Right kidney (tissue), 1 donor: ENCODE results near the gene APOA5.
"Not testable (repeated sequence)": the region's sequence is repeated elsewhere in the genome, so short reads cannot be mapped to it uniquely, and the experiment has no call there.

Experiments
- DNase-seq: peaks from one replicate; pipeline ENCODE4 v3.0.0-alpha.2; 2016

Gene APOA5

GRCh38 chr11:116773203-116774097 is 18.2 kb downstream of the APOA5 start:
- no peak for DNase-seq

DNA sequence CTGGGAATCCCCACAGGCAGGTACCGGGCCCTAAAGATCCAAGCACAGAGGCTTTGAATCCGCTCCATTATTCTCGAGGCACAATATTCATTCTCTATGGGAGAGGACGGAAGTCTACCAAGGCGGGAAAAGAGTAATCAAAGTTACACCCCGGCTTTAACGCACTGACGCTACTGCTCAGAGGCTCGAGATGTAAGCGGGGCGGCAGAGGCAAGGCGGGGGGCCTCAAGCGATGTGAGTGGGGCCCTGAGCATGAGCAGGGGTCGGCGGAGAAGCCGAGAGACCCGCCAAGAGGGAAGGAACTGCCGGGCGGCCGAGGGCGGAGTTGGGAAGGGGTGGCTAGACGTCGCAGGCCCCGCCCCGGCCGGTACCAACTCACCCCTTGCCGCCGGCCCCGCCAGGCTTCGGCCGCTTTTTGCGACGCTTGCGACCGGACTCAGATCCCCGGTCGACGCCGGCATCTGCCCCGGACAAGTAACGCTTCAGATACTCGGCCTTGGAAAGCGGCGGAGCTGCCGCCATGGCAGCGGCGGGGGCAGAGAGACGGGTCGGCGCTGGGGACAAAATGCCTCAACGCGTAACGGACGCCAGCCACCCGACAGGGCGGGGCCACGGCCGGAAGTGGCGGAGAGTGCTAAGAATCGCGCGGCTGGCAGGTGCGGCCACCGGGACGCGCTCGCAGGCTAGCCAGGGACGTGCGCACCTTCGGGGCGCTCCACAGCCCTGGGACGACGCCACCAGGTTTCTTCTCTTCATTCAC is 19.1 kb downstream of the APOA5 start, which contains the start of gene BUD13:
BUD13 (minus strand) TSS at position 545 of the 760 bp plus-strand sequence; CDS start at position 522, 23 bp downstream.
- peak; percentile 98 for DNase-seq

DNA sequence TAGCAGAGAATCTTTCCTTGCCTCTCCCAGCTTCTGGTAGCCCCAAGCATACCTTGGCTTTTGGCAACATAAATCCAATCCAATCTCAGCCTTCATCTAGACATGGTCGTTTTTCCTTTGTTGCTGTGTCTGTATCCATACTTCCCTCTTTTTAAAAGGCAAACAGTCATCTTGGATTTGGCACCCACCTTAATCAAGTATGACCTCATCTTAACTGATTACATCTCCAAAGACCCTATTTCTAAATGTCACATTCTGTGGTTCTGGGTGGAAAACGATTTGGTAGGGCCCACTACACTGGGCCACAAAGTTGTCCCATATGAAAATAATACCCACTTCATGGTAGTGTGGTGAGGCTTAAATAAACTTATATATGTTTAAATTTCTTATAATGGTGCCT is 19.7 kb downstream of the APOA5 start:
- no peak for DNase-seq

- no peak for DNase-seq
Observed at GRCh38 chr11:116762132-116762531, 29.5 kb downstream of the APOA5 start.

- DNase-seq: not testable (repeated sequence)
Observed at GRCh38 chr11:116756044-116756443, 35.6 kb downstream of the APOA5 start.

DNA sequence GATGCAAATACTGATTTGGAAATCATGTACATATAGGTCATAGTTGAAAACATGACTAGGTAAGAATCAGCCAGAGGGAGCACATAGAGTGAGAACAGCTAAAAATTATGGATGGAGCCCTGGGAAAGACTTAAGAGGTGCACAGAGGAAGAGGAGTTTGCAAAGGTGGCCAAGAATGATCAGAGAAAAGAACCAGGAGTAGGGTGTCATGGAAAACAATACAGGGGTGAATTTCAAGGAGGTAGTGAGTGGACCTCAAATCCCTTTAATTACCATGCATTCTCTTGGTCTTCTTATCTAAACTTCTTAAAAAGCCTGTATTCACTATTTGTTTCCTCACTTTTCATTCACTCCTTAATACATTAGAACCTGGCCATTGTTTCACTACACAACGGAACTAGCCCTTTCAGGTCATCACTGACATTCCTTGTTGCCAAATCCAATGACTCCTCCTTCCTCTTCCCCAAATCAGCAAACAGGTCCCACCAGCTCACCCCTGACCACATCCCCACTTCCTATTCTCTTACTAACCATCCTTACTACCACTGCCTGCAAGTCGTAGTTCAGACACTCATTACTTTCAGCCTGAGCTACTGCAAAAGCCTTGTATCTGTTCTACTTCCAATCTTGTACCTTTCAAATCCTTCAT is 41.5 kb downstream of the APOA5 start:
- DNase-seq: no peak

DNA sequence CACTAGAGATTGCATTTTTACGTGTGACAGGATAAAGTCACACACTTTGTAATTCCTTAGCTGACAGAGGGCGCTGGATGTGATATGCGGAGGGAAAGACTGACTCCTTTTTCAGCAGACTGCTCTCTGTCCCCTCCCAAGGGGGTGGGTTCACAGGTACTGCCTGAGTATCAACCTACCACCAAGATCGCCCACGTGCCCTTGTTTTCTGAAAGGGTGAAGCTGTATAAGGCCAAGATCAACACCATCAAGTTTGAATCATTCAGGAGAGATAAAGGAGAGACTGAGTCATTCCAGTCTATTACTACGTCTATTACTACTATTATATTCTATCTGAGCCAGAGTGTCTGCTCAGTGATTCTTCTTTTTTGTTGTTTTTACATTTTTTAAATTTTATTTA is 49.6 kb downstream of the APOA5 start:
- no peak for DNase-seq

DNA sequence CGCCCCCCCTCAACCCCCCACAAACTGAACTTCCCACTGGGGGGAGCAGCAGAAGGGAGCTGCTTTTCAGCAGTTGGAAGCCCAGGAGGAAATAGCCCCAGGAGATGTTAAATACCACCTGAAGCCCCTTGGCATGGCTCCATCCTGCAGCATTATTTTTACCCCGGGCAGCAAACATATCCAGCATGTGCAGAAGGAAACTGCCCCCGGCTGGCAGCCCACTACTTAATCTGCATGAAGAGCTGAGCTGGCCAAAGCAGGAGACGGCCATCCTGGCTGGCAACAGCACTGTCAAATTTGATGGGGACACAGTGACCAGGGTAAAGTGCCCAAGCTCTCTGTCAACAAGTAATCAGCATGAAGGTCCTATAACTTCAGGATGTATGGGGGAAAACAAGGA is 50.9 kb downstream of the APOA5 start:
- no peak for DNase-seq
